Muscle of arm (tissue), 12 donors: ENCODE results near the gene OGFOD3. TPM values are rescaled to one million over a fixed set of nuclear protein-coding genes. Genes with fewer than 3 reads are reported as not detected.

ENCODE experiments used
- DNase-seq: peaks from one replicate; pipeline ENCODE4 v3.0.0-alpha.2; 2013
- polyA plus RNA-seq, 12 donors: library from polyadenylated mRNA; unstranded; fragments of 120-200 nt; gene quantifications; one replicate each; pipeline ENCODE4 v1.2.1, GENCODE V29; 2013; ENCODE audit not compliant: insufficient read length in 12 of 12

OGFOD3 gene
- polyA plus RNA-seq, 12 donors, result 13.4 to 25.1 (median 18.5) TPM; not detected in 1

DNA sequence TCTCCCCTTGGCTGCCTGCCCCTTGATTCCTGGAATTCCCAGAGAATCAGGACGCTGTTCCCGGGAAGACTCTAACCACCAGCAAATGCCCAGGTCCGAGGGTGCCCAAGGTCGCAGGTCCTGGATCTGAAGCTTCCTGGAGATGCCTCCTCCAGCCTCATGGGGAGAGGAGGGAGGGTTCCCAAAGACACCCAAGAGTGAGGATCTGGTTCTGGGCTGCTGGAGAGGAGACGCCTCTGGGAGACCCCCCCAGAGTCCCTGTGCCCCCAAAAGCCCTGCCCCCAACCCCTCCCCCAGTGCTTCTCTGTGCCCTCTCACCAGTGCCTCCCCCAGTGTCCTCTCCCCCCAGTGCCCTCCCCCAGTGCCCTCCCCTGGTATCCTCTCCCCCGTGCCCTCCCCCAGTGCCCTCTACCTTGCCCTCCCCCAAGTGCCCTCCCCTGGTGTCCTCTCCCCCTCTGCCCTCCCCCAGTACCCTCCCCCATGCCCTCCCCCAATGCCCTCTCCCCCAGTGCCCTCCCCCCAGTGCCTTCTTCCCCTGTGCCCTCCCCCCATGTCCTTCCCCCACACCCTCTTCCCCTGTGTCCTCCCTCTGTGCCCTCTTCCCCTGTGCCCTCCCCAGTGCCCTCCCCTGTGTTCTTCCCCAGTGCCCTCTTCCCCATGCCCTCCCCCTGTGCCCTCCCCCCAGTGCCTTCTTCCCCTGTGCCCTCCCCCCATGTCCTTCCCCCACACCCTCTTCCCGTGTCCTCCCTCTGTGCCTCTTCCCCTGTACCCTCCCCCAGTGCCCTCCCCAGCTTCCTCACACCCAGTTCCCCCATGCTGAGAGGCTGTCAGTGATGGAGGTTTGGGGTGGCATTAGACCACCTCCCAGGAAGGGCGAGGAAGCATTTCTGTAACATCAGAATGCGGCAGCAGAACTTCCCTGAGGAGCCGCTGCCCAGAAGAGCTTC is 78.5 kb downstream of the OGFOD3 start:
- no peak for DNase-seq

Other genes starting within 250 kb of the OGFOD3 start
- 10 to 100 TPM in 11 of 12 donors, not detected in 1; 18.1 to 66.0 (median 22.2) TPM for gene CCDC57, start 205.7 kb downstream of the OGFOD3 start, polyA plus RNA-seq
- 10 to 100 TPM in 11 of 12 donors, not detected in 1; 12.7 to 51.9 (median 28.9) TPM for gene SLC16A3, start 189.5 kb downstream of the OGFOD3 start, polyA plus RNA-seq
- gene CSNK1D, start 144.9 kb downstream of the OGFOD3 start, polyA plus RNA-seq, result 100 to 1,000 TPM in 1 of 12 donors, 10 to 100 TPM in 10, not detected in 1; 59.7 to 121 (median 65.0) TPM
- 1 to 10 TPM in 1 of 12 donors, under 1 TPM in 8, not detected in 3; 0.19 to 3.8 (median 0.51) TPM for gene CD7, start 101.0 kb downstream of the OGFOD3 start, polyA plus RNA-seq
- gene SECTM1, start 84.8 kb downstream of the OGFOD3 start, polyA plus RNA-seq, result 10 to 100 TPM in 2 of 12 donors, 1 to 10 TPM in 8, not detected in 2; 1.7 to 15.8 (median 3.1) TPM
- gene TEX19, start 59.3 kb downstream of the OGFOD3 start, polyA plus RNA-seq, result under 1 TPM in 5 of 12 donors, not detected in 7; 0.08 to 0.25 (median 0.12) TPM
- gene UTS2R, start 46.8 kb downstream of the OGFOD3 start, polyA plus RNA-seq, result 10 to 100 TPM in 1 of 12 donors, 1 to 10 TPM in 10, not detected in 1; 2.5 to 11.1 (median 5.2) TPM
- gene HEXD, start 239 bp downstream of the OGFOD3 start, polyA plus RNA-seq, result 10 to 100 TPM in 11 of 12 donors, not detected in 1; 15.8 to 33.7 (median 21.9) TPM
- gene CYBC1, start 32.2 kb upstream of the OGFOD3 start, polyA plus RNA-seq, result 100 to 1,000 TPM in 1 of 12 donors, 10 to 100 TPM in 10, not detected in 1; 25.9 to 149 (median 30.6) TPM
- 10 to 100 TPM in 11 of 12 donors, not detected in 1; 35.0 to 81.2 (median 66.0) TPM for gene NARF, start 40.2 kb upstream of the OGFOD3 start, polyA plus RNA-seq
- 10 to 100 TPM in 11 of 12 donors, not detected in 1; 33.6 to 62.0 (median 41.4) TPM for gene FOXK2, start 101.1 kb upstream of the OGFOD3 start, polyA plus RNA-seq
- 10 to 100 TPM in 11 of 12 donors, not detected in 1; 51.4 to 91.2 (median 58.0) TPM for gene WDR45B, start 229.9 kb upstream of the OGFOD3 start, polyA plus RNA-seq